Endothelial cell of coronary artery (primary cell): Measurements from ENCODE around the gene SSR2. TPM values are rescaled to one million over a fixed set of nuclear protein-coding genes. Genes with fewer than 3 reads are reported as not detected.

ENCODE experiments used
- total RNA-seq: library from RNA; depleted of rRNA; stranded (reverse); fragments of >200 nt; gene quantifications from 2 replicates; pipeline ENCODE4 v1.2.3, GENCODE V29; 2014

Gene SSR2
- 278 and 411 TPM in 2 replicates for total RNA-seq

DNA sequence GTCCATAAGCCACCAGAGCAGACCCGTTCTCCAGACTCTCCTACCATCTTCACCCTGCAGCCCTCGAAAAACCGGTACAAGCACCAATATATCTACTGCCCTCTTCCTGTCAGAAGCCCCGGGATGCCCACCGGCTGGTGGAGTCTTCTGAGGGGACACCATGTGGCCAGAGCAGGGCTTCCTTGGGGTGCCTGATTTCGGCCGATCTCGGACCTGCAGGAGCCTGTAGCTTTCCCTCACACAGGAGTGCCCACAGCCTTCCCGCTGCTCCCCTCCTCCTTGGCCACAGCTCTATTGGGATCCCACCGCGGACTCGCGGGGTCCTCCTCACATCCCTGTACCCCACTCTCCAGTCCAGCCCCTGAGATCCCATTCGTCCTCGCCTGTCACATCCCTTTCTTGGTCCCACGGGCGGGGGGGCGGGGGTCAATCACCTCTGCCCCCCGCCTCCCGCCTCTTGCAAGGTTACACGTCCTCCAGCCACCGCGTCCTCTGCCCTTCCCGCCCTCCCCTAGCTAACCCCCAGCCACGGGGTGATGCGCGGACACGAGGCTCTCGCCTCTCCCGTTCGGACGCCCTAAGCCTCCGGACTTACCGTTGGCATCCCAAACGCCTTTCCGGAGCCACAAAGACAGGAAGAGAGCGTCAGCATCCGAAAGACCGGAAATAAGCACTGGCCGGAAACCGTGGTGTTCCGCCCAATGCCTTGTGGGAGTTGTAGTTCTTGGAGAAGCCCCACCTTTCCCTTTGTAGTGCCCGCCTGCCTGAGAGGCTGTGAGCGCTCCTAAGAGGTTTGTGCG, at the start of gene SSR2:
SSR2 (minus strand) TSS at position 659 of the 800 bp plus-strand sequence. CDS start 784 bp downstream, outside the sequence.

DNA sequence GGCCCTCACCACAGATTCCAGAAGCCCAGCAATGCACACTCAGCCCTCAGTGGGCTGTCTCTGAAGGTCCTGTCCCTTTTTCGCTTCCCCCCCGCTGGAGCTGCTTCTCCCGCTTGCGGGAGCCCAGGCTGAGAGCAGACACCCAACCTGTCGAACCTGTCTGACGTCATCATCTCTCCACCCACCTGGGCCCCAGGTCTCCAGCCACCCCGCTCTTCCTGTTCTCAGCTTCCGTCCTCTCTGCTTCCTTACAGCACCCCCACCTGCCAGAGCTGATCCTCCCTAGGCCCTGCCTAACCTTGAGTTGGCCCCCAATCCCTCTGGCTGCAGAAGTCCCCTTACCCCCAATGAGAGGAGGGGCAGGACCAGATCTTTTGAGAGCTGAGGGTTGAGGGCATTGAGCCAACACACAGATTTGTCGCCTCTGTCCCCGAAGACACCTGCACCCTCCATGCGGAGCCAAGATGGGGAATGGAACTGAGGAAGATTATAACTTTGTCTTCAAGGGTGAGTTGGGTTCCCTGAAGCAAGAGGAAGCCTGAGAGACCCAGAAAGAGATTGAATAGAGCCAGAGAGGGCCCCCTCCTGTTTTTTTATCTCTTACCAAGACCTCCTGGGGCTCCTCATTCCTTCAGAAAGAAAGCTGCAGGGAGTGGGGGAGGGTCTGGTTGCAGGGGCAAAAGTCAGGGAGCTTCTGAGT, 40.3 kb upstream of the SSR2 start, which contains the start of gene RAB25:
RAB25 (plus strand) TSS at position 224 of the 700 bp plus-strand sequence; CDS start at position 465, 241 bp downstream.

DNA sequence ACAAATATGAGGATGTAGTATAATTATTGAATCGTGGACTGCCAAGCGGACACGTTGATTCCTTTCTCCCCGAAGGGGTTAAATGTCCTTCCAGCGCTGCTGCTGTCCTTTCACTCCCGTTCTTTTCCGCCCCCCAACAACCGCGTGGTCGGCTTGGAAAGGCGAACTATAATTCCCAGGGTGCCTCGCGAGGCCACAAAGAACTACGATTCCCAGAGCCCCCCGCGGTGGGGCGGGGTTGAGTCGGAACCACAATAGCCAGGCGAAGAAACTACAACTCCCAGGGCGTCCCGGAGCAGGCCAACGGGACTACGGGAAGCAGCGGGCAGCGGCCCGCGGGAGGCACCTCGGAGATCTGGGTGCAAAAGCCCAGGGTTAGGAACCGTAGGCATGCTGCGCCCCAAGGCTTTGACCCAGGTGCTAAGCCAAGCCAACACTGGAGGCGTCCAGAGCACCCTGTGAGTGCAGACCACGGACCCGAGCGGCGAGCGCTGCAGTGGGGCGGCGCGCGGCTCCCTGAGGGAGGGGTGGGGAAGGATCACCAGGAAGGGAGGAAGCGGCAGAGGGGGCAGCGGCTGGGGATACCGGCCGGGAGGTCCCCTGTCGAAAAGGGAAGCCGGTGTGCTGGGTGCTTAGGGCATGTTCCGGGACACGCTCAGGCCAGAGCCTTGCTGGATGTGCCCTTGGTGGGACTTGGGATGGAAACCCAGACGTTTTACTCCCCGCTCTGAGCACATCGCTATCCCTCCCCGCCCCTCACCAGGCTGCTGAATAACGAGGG, 33.9 kb upstream of the SSR2 start, which contains the start of gene LAMTOR2:
LAMTOR2 (plus strand) TSS at position 283 of the 781 bp plus-strand sequence; CDS start at position 391, 108 bp downstream.

DNA sequence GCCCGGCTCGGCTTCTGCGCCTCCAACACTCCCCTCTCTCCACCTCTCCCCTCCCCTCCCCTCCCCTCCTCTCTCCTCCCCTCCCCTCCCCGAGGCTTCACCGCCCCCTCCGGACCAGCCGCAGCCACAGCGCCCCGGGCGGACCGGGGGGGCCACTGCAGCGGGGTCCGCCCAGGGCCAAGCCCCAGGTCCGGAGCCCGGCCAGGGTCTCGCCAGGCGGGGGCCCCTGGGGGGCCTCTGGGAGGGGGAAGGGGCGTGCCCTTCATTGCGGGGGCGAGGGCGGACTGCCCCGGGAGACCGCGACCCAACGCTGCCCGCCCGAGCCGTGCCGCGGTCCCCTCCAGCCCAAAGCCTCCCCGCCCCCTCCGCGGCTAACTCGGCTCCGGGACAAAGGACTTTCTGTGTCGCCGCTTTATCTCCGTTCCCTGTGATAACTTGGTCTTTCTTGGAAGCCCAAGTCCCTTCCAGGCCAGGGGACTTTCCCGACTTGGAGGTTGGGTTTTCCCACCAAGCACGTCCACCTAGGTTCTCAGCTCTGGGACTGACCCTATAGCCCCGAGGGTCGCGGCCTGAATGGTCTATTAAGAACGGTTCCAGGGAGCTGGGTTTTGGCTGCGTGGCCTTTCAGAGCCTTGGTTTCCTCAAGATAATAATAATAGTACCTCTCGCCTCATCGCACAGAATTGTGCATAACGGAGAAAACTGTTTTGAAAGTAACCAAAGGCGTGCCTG, 33.2 kb upstream of the SSR2 start, which contains the start of gene UBQLN4:
UBQLN4 (minus strand) TSS at position 31 of the 732 bp plus-strand sequence. CDS start 97 bp downstream, outside the sequence.

DNA sequence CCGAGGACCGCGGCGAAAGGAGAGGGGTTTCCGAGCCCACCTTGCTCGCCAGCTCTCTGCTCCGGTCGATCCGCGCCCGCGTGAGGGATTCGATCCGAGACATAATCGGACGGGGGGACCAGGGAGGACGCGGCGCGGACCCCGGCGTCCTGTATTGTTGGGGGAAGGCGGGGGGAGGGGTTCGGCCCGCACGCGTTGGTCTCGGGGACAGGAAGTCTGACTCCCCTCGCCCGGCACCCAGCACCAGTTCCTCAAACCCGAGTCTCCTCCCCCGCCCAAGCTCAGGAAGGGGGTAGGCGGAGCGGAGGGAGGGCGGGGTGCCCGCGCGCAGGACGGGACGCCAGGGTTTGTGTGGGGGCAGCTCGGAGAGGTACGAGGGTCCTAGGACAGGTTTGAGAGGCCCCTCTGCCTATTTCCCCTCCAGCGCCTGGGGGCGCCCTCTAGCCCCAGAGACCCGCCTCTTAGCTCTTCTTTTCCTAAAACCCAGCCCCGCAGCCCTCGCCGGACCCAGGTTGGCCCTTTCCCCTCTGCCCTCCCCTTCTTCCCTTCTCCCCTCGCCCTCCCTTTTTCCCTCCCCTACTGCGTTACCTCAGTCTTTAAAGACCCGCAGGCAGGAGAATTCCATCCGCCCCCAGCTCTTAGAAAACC, 42.3 kb downstream of the SSR2 start, which contains the start of gene ARHGEF2:
ARHGEF2 (minus strand) TSS at position 223 of the 648 bp plus-strand sequence; CDS start at position 103, 120 bp downstream.

Other genes with a start within 250 kb of the SSR2 start
- gene GON4L, start 163.7 kb downstream of the SSR2 start, total RNA-seq, result 22.0 and 34.3 TPM in 2 replicates
- 29.9 and 30.9 TPM in 2 replicates for gene SYT11, start 161.4 kb downstream of the SSR2 start, total RNA-seq
- 32.8 and 43.3 TPM in 2 replicates for gene RIT1, start 109.6 kb downstream of the SSR2 start, total RNA-seq
- 17.9 and 26.4 TPM in 2 replicates for gene KHDC4, start 86.5 kb downstream of the SSR2 start, total RNA-seq
- gene RXFP4, start 79.3 kb downstream of the SSR2 start, total RNA-seq, result not detected in 2 replicates
- 95.6 and 120 TPM in 2 replicates for gene ARHGEF2, start 42.4 kb downstream of the SSR2 start, total RNA-seq
- gene UBQLN4, start 32.8 kb upstream of the SSR2 start, total RNA-seq, result 17.2 and 17.4 TPM in 2 replicates
- gene LAMTOR2, start 33.8 kb upstream of the SSR2 start, total RNA-seq, result 71.8 and 96.3 TPM in 2 replicates
- not detected in 2 replicates for gene RAB25, start 40.2 kb upstream of the SSR2 start, total RNA-seq
- gene MEX3A, start 61.5 kb upstream of the SSR2 start, total RNA-seq, result 5.6 and 12.3 TPM in 2 replicates
- 737 and 1,090 TPM in 2 replicates for gene LMNA, start 93.8 kb upstream of the SSR2 start, total RNA-seq
- gene SEMA4A, start 132.6 kb upstream of the SSR2 start, total RNA-seq, result 0.27 and 0.56 TPM in 2 replicates
- gene SLC25A44, start 173.2 kb upstream of the SSR2 start, total RNA-seq, result 8.3 and 10.0 TPM in 2 replicates
- 32.5 and 45.0 TPM in 2 replicates for gene PMF1, start 192.1 kb upstream of the SSR2 start, total RNA-seq
- 0.19 and 0.27 TPM in 2 replicates for gene BGLAP, start 221.2 kb upstream of the SSR2 start, total RNA-seq
- gene PAQR6, start 227.1 kb upstream of the SSR2 start, total RNA-seq, result 0.27 and 0.47 TPM in 2 replicates